Mammary epithelial cell (primary cell): ENCODE data around the gene TNFSF11.

ENCODE experiments used
- CTCF ChIP-seq, 2 donors: IDR thresholded peaks in 1 of 2; conservative IDR thresholded peaks in 1 of 2; 2 replicates each; pipeline ENCODE4 v1.5.1; 2011 to 2012; ENCODE audit warnings: inconsistent platforms in 2 of 2, low read length in 2 of 2, mild to moderate bottlenecking in 2 of 2, control low read depth in 1 of 2, low read depth in 1 of 2; ENCODE audit not compliant: insufficient read depth in 1 of 2; ENCODE audit errors: extremely low read depth in 1 of 2
- EZH2 ChIP-seq: IDR thresholded peaks from 2 replicates; pipeline ENCODE4 v1.6.1; 2012; ENCODE audit warnings: low read length, inconsistent platforms, borderline replicate concordance

DNA sequence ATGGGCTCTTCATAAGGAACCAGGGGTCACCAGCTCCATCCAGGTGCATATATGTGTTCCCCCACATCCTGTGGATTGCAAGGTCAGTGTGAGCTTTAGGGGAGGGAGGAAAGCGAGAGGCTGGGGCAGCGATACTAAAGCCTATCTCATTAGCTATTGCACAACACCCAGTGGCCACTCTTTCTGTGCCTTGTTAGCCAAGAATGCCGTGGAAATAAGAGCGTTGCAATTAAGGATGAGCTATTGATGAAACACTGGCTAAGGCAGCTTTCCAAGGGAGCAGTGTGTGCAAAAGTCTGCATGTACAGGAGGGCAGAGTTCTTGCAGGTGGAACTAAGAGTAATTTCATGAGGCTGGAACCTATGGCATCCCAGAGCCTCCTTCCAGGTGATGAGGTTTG, 17.6 kb downstream of the TNFSF11 start:
- TF ChIP-seq CTCF (conservative IDR thresholded peaks at IDR 0.05 in 1 of 2, IDR thresholded peaks at IDR 0.05 in 1 of 2; ENCODE audit: extremely low read depth in 1 of 2, insufficient read depth in 1 of 2, low read depth in 1 of 2, low read length in 2 of 2), result no peak
- no peak for TF ChIP-seq EZH2
